Stimulated activated CD8-positive, alpha-beta memory T cell treated with anti-CD3 and anti-CD28 coated beads, Interleukin-7, amount 100 ng/mL, for 1 hour (primary cell): ENCODE data around the gene AP4B1.

Experiments
- DNase-seq, 2 donors: peaks; one replicate each; pipeline ENCODE4 v3.0.0-alpha.2; 2020; ENCODE audit warnings: low read depth in 2 of 2

Gene AP4B1

DNA sequence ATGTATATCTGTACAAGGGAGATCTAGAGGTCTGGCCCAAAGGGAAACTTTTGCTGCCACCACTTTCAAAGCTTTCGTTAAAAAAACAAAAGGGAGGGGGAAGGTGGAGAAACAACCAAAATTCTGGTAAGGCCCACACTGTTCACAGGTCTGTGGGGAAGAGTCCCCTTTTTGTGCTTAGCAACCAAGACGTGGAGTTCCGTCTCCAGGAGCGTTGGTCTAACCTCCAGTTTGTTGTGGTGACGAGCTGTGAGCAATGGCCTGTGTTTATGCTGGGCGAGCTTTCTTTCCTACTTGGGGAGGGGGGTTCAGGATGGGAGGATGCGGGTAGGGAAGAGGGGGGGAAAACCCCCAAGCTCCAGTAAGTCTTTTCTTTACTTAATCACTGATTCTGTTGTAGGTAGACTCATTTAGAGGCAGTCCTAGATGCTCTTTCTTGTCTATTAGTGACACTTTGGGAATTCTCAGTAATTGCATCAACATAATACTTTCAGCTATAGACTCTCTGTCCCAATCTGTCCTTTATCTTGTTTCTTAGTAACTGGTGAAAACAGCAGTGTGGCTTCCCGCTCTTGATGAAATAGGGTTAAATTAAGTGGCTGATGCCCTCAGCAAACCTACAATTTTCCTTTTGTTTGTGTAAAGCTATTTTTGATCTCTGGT, 26.0 kb upstream of the AP4B1 start:
- peak; percentile 42 to 46 for DNase-seq

DNA sequence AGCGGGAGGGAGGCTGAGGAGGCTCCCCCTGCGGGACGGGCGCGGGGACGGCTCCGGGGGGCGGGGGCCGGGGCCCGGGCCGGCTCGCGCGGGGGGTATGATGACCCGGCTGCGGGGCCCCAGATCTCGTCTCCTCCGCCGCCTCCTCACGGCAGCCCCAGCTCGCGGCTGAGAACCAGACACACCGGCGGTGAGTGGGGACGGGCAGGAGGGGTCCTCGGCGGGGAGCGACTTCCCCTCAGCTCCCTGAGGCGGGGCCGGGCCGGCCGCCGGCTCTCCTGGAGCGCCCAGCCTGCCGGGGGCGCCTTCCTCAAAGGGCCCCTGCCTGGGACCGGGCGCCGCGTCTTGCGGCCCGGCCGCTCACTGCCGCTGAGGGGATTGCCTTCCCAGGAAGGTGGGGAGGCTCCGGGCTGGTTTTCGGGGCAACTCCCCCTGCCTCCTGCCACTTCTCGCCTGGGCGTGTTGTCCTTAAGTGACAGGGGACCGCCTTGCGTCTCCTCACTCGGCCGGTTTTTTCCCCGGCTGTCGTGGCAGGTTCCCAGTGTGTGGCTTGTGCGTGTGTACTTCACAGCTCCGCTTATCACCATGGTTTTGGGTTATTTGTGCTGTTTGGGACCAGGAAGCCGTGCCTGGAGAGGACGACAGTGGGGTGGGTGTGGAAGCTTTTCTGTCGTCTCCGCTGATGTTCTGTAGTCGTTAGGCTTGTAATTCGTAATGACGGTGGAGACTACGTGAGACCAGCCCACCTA, 25.3 kb upstream of the AP4B1 start:
- DNase-seq: peak; percentile 36 to 39

DNA sequence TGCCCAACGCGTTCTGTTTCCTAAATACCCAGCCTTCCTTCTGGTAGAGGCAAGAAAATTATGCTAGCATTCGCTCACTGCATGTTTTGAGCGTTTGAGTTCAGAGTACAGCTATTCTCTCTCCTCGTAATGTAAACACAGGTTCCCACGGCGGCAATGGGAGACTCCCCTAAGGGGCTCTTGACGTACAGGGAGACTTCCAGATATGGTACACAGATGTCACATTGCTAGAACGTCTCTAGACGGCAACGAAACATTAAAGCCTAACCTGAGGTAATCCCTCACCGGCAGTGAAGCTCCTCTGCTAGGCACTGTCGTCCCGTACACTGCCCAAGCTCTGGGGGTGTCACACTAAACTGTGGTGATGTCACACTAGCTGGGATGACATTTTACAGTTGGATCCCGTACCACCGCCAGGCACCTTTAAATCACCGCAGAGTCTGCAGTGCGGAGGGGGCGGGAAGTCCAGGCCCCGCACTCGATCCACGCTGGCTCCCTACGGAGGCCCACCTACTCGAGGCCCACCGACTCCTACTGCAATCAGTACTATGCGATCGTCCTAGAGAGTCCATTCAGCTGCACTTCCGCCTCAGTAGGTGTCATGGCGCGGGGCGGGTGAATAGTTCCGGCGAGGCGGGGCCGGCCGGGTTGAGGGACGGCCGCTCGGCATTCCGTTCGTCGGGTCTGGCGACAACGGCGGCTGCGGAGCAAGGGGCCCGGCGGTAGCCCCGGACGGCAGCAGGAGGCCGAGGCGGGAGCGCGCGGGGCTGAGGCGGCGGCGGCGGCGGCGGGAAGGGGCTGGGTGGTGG, 24.5 kb upstream of the AP4B1 start, which contains the start of gene HIPK1:
HIPK1 (plus strand) TSS at position 384 of the 809 bp plus-strand sequence.
- DNase-seq: peak; percentile 82 to 87

DNA sequence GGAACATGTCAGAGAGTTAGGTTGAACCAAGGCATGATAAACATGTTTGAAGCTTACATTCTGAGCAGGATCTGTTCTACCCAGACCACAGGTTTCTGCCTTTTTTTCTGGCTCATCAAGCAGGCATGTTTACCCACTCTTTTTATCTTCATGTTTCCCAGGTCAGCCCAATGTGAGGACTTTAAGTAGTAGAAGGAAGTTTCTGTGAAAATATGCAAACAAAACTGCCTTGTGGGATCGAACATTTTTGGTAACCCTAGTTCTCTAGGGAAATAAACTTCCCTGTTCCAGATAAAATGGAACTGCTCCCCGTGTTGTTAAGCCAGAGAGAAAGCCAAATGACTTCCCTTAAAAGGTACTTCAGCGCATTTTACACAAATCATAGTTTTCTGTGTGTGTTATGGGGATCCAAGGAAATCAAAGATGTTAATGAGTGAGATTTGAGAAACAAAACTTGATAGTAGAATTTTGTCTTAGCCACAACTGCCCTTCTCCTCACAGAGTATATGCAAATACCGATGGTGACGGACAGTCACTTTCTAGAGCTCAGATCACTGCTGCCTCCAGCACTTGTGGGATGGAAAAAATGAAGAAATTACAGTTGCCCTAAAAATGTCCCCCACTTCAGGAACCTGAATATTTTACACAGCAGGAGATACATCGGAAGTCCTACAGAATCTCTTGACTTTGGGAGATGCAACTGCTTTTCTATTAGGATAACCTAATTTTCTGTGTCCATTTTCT, 23.8 kb upstream of the AP4B1 start:
- no peak for DNase-seq

DNA sequence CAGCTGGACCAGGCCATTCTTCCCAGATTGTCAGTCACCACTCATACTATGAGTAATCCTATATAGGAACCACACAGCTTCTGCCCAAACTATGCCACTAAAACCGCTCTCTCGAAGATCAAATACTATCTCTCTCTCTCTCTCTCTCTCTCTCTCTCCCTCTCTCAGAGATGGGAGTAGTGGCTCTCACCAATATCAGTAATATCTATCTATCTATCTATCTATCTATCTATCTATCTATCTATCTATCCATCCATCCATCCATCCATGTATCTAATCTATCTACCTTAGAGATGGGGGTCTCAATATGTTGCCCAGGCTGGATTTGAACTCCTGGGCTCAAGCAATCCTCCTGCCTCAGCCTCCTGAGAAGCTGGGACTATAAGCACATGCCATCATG, 19.9 kb upstream of the AP4B1 start:
- no peak for DNase-seq

DNA sequence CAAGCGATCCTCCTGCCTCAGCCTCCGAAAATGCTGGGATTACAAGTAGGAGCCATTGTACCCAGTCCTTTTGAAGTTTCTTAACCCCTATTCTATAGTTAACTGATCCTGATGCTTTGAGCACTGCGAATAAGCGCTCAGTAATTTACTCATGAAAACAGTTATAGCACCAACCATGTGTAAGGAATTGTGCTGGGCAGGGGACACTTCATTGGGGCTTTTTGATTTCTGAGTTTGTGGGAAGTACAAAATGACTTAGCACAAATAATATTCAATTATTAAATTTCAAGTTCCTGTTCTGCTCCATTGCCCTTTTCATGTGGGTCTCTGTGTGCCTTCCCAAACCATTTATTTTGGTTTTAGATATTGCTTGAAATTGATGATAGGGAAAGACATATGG, 18.4 kb upstream of the AP4B1 start:
- no peak for DNase-seq

DNA sequence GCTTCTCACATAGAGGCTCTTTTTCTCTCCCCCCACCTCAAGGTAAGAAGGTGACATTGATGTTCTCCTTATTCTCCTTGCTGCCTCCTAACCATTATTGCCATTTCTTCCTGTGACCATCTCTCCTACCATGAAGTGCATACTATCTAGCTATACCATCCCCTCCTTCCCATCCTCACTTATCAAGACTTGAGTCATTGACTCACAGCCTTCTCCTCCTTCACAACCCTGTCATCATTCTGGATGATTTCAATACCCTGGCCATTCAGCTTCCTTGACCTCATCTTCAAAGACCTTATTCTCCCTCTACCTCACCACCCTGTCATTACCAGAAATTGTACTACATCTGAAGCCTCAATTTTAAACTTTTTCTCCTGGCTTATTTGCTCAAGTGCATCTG, 13.6 kb upstream of the AP4B1 start:
- DNase-seq: no peak

DNA sequence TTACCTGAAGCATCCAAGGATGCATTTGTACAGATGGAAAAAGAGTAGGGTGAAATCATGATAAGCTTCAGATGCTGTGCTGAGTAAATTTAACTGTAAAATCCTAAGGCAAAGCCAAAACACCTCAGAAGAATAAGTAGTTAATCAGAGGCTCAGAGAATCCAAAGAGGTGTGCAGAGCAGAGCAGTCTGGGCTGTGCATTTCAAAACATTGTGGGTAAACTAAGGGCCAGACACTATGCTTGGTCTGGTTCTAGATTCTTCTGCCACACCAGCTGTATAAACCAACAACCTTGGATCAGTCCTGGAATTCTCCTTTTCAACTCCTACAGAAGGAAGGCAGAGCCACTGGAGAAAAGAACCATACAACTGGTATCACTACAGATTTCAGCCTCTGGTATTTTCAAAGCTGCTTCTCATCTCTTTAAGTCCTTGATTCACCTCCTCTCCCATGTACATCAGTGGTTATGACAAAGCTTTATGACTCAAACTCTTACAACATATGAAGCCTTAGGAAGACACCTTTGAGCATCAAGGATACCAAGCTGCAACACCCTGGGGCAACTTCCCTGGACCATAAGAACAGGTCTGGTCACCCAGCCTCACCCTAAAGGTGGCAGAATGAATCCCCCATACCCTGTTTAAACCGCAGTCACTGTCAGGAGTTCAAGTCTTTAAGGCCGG, 12.9 kb upstream of the AP4B1 start:
- no peak for DNase-seq

DNA sequence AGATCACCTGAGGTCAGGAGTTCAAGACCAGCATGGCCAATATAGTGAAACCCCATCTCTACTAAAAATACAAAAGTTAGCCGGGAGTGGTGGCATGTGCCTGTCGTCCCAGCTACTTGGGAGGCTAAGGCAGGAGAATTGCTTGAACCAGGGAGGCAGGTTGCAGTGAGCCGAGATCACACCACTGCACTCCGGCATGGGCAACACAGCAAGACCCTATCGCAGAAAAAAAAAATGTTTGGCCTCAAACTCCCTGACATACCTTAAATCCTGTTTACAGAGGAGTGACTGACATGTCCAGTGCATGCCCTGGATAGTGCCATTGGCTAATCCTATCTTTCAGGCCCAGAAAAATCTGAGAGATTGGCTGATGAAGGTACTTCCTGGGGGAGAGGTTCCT, 12.4 kb upstream of the AP4B1 start:
- DNase-seq: no peak

DNA sequence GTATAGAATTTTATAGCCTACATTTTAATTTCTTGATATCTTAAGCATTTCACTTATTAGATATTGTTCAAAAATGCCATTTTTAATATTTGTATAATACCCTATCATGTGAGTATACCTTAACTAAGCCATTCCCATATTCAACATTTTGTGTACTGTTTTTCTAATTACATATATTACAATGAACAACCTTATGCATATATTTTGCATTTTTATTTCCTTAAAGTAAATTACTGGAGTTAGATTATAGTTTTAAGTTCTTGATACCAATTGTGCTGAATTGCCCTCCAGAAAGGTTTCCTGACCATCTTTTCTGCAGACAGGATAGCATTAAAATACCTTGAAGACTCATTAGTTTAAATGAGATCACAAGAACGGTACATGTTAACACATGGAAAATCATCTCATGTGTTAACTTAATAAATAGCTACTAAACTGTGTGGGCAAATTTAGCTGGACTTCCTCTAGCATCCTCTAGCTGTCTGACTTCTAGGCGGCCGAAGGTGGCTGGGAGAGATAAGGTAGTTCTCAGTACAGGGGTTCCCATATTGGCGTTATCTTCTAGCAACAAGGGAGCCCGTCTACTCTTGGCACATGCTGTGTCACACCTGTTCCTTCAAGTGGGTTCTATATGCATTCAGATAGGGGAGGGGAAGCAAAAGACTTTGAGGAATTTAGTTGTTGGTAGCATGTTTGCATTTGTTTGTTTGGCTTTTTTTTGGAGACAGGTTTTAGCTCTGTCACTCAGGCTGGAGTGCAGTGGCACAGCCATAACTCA, 9.5 kb upstream of the AP4B1 start:
- DNase-seq: no peak

DNA sequence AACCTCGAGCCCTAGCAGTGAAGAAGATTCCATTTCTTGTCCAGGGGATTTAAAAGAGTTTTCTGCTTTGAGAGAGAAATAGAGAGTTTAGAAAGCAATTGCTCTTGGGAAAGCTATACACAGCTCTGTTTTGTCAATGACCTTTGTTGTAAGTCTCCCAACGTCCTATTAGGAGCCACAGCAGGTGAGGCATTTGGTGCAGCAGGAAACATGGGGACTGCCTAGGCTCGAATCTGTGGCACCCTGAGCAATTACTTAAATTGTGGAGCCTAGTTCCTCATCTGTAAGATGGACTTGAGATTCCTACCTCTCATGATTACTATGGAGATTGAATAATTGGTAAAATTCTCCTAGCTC, 8.7 kb upstream of the AP4B1 start:
- no peak for DNase-seq

DNA sequence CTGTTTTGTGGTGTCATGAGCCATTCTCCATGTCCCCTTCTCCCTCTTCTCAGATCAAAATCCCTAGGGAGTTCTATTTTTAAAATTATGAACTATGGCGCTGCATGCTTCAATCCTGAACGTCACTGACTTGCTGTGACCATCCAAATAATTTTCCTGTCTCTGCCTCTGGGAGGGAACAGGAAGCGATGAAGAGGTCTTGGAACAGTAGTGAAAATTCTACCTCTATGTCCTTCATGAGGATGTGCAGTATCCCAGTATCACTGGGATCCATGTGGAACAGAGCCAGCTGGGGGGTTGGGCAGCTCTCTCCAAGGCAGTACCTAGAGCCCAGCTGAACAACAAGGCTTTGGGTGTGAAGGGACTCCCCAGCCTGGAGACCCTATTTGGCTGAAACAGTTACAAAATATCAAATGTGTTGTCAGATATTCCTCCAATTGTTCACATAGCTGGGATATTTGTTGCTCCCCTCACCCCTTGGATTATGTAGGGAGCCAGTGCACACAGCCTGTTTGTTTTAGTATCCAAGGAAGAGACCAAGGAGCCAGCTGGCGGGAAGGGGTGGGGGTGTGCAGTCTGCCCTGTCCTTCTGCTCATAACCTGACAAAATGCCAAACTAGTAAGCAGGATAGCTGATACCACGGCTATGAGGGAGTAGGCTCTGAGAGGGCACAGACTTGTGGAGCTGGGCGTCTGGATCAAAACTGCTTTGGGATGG, 8.2 kb upstream of the AP4B1 start:
- no peak for DNase-seq

DNA sequence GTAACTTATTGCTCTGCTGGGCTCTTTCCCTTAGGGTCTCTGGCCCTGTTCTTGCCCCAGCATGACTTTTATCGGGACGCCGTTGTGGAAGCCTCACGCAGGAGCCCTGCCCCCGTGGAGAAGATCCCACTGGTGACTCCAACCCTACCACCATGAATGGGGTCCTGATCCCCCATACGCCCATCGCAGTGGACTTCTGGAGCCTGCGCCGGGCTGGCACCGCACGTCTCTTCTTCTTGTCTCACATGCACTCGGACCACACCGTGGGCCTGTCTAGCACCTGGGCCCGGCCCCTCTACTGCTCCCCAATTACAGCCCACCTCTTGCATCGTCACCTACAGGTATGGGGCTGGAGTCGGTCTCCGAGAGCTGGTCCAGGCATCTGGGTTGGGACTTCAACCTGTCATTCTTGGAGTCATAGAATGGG, 849 bp upstream of the AP4B1 start:
- DNase-seq: peak in 1 of 2 donors; percentile 1

DNA sequence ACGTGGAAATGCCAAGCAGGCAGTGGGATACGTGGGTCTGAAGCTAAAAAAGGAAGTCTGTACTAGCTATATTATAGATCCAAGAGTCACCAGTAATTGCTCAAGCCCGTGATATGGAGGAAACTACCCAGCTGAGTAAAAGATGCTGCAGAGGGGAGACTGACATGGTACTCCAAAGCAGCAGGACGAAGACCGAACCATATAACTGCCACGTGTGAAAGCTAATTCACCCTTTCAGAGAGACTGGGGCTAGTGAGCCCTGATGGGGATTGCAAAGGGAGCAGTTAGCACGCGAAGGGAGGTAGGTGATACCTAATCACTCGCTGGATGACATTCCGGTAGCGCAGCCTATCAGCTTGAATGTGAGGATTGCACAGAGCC, 316 bp downstream of the AP4B1 start:
- DNase-seq: no peak

DNA sequence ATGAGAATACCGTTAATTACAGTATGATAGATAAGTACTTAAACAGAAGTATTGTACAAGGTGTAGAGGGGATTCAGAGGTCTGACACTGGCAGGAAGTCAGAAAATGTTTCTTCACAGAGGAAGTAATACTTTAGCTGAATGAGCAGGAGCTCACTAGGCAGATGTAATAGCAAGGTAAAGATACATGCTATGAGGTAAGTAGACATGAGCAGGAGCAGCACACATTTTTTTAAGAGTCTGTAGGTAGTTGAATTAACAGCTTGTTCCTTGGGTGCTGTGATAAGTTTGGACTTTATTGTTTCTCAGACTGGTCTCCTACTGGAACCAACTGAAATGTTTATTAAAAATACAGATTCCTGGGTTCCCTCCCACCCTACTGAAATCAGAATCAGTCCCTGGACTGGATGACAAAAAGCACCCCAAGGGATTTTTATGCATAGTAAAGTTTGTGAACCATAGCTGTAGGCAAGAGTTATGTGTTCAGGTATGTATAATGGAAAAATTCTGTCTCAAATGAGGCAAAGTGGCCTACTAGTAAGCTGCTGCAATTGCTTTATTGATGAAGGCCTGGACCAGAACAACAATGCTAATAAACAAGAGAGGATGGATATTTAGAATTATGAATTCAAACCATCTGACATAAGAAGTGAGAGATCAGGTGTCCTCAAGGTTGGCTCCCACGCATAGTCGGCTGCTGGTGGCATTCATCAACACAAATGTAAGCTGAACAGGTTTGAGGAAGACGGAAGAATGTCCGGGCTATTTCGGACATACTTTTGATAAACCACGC, 902 bp downstream of the AP4B1 start:
- DNase-seq: no peak

DNA sequence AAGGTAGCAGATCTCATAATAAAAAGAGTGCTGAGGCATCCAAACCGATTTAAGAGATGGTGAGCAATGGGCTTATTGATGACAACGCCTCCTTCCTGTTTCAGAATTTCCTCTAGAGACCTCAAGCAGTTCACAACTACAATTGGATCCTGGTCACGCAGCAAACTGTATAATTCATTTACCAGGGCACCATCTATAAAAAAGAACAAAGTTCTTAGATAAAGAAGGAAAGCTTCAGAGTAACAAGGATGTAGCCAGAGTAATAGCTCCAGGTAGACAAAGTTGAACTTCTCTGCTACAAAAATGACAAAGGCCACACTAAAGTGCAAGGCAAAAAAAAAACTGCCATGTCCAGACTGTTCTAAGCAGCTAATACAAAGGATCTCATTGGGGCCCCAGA, 3.4 kb downstream of the AP4B1 start:
- no peak for DNase-seq

DNA sequence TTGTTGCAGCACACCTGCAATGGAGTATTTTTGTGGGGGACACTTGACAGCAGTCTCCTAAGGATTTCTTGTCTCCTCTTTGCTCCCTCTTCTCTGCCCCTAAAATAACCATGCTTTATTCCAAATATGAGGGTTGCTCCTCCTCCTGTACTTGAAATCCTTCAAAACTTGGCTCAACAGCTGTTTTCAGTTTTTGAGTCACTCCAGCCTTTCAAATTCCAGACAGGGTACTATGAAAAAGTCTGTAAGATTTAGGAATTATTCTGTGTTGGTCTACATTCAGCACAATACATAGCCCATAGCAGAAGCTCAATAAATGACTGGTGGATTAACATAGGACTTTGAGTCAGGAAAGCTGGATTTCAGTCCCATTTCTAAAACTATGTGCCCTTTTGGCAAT, 5.5 kb downstream of the AP4B1 start:
- DNase-seq: no peak

DNA sequence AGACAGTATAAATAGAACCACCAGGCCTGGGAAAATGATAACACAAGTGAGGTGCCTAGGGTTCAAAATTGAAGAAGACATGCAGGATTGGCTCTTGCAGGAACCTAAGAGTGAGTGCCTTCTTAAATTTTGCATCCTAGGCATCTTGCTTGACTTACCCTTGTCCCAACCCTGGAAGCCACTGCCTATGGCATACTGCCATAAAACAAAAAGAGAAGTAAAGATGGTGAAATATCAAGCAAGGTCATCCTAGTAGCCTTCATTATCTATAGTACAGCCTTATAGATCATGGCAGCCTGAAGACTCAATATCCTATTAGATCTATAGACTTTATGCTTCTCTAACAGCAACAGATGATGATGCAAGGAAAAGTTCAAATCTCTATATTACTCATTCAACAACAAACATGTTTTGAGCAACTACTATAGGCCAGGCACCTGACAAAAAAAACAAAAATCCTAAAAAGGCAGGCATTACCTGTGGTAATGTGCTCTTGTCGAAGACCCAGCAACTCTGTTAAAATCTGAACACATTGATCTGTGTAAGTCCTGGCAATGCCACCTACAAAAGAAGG, 6.3 kb downstream of the AP4B1 start:
- DNase-seq: no peak

DNA sequence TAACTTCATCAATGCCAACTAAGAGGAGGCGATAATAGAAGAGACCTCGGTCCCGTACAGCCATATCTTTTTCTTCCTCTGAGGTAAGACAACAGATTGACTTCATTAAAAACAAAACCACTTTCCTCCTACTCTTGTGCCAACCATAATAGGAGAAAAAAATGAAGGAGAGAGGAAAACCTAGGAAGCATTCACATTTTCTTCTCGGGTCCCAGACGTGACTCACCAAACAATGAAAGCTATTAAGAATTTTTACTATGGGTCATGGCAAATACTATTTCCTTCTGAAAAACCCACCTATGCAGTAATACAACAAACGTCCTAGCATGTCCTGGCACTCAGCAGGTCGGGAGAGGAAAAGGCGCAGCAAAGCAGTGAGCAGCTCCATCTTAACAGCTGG, 8.6 kb downstream of the AP4B1 start:
- DNase-seq: no peak
